GM21576 (cell line): Measurements from ENCODE around the gene PNKD.
"Not testable (repeated sequence)": the region's sequence is repeated elsewhere in the genome, so short reads cannot be mapped to it uniquely, and the experiment has no call there.

Experiments
- ATAC-seq: cut with Tn5 transposase; IDR thresholded peaks from one replicate; pipeline ENCODE4 v1.9.1; 2021; ENCODE audit warnings: mild to moderate bottlenecking, moderate library complexity; ENCODE audit not compliant: unreplicated experiment

Gene PNKD

DNA sequence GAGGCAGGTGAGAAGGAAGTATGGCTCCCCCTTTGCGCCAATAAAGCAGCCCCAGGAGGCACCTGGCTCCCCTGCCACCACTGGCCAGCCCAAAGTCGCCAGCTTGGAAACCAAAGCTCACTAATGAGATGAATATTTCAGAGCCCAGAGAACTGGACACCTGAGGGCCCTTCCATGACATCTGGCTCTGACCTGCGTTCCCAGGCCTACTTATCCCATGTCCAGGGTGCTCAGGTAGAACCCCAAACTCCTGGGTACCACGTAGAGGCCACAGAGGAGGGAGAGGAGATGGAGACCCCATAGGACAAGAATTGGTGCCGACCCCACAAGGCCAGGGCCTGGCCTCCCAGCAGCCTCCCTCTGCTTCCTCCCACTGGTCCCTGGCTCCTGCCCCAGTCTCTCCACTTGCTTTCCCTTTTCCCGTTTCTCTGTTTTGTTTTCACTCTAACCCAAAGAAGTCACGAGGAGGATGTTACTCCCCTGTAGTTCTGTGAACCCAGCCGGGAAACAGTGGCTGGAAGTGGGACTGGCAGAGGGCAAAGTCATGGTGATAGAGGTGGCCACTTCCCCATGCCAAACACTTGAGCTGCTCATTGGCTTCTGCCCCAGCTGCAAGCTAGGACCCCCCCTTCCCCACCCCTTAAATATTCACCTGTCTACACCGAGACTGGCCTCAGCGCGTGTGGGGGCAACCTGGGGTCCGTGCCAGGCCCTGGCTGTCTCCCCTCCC, 21.2 kb downstream of the PNKD start:
- no peak for ATAC-seq

- ATAC-seq, result peak; percentile 61
Measured at GRCh38 chr2:218292048-218293014, 22.0 kb downstream of the PNKD start, which contains the start of gene TMBIM1. TSS of gene TMBIM1 (minus strand) at chr2:218292503. CDS start at chr2:218282141, 10,362 bp downstream.

GRCh38 chr2:218293715-218294429, 23.6 kb downstream of the PNKD start:
- ATAC-seq, result no peak

DNA sequence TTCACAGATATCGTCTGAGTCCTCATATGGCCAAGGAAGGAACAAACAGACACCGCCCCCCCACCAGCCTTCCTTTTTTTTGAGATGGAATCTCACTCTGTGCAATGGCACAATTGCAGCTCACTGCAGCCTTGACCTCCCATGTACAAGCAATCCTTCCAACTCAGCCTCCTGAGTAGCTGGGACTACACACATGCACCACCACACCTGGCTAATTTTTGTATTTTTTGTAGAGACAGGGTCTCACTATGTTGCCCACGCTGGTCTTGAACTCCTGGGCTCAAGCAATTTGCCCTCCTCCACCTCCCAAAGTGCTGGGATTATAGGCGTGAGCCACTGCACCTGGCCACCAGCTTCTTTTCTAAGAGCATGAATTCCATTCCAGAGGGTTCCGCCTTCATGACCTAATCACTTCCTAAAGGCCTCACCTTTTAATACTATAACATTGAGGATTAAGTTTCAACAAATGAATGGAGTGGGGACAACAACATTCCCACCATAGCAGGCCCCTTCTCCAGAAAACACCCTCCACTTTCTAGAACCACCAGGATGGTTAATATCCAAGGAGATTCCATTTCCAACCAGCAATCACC, 24.2 kb downstream of the PNKD start:
- no peak for ATAC-seq

GRCh38 chr2:218295029-218295428, 24.7 kb downstream of the PNKD start:
- ATAC-seq, result no peak

- no peak for ATAC-seq
Measured at GRCh38 chr2:218296200-218296599, 25.9 kb downstream of the PNKD start.

GRCh38 chr2:218296847-218297246, 26.5 kb downstream of the PNKD start:
- no peak for ATAC-seq

- no peak for ATAC-seq
Measured at GRCh38 chr2:218298314-218298875, 28.1 kb downstream of the PNKD start.

GRCh38 chr2:218300141-218300540, 29.8 kb downstream of the PNKD start:
- no peak for ATAC-seq

- ATAC-seq, result peak; percentile 85
Measured at GRCh38 chr2:218301176-218301819, 31.0 kb downstream of the PNKD start.

GRCh38 chr2:218305383-218305782, 35.1 kb downstream of the PNKD start:
- no peak for ATAC-seq

DNA sequence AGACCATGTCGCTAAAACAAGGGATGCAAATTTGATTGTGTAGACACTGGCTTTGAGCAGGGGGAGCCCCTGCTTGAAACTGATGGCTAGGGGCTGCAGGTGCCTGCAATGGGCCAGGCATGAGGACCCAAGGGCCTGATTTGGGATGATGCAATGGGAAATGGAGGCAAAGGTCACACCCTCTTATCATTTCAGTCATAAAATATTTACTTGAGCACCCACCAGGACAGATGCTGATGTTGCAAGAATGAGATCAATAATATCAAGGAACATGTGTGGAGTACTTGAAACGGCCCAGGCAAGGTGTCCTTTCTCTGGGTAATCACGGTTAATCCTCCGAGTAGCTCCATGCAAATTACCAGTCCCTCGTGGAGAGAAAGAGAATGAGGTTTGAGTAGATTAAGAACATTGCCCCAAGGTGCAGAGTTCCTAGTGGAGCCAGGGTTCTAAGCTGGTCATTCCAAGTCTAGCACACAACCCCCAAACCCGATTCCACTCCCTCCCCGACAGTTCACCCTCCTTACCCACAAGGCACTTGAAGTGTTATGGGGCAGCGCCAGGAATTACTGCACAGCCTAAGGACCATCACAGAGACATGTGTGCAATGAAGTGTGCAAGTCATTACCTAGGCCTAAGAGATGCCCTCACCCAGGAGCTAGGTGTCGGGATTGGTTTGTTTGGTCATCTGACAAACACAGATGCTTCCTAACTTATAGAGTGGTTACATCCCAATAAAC, 36.0 kb downstream of the PNKD start:
- ATAC-seq, result no peak

DNA sequence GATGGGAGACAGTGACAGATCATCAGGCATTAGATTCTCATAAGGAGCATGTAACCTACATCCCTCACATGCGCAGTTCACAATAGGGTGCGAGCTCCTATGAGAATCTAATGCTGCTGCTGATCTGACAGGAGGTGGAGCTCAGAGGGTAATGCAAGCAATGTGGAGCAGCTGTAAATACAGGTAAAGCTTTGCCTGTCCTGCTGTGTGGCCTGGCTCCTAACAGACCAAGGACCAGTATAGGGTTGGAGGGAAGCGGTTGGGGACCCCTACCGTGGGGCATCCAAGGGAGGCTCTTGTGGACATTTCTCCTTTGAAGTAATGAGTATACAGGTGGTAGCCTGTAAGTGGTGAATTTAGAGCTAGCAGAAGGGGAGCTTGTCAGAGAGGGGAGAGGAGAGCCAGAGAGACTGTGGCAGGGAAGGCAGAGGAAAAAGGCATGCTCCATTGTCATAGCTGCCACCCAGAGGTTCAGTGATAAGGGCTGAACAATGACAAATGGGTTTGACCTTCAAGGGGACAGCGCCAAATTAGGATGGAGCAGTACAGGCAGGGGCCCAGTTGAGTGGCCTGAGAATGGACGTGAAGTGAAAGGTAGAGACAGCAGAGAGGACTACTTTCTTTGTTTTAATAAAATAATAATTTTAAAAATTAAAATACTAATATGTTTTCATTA, 37.2 kb downstream of the PNKD start:
- ATAC-seq, result no peak

GRCh38 chr2:218310853-218311540, 40.7 kb downstream of the PNKD start:
- ATAC-seq, result no peak

DNA sequence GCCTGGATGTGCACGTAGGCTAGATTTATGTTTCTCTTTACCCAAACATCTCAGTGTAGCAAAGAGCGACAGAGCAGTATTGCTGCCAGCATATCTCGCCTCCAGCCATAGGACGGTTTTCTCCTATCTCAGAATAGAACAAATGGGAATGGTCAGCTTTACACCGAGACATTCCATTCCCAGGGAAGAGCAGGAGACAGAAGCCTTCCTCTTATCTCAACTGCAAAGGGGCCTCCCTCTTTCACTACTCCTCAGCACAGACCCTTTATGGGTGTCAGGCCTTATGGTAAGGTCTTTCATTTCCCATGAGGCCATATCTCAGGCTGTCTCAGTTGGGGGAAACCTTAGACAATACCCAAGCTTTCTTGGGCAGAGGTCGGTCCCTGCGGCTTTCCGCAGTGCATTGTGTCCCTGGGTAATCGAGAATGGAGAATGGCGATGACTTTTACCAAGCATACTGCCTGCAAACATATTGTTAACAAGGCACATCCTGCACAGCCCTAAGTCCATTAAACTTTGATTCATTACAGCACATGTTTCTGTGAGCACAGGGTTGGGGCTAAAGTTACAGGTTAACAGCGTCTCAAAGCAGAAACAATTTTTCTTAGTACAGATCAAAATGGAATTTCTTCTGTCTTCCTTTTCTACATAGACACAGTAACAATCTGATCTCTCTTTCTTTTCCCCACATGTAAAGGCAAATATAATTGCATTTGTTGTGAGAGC, 41.4 kb downstream of the PNKD start:
- not testable (repeated sequence) for ATAC-seq

DNA sequence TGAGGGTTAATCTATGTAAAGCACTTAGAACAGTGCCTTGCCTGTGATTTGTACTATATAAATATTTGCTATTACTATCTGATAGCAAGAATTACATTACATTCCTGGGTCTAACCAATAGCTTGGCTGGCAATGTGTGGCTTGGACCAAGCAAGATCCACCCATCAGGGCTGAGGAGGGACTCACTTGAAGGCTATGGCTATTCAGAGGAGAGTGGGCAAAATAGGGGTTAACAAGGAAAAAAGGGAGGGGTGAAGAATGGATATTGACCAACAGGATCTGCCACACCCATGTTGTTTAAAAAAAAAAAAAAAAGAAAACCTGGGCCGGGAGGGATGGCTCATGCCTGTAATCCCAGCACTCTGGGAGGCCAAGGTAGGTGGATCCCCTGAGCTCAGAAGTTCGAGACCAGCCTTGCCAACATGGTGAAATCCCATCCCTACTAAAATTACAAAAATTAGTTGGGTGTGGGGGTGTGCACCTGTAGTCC, 42.0 kb downstream of the PNKD start:
- no peak for ATAC-seq

DNA sequence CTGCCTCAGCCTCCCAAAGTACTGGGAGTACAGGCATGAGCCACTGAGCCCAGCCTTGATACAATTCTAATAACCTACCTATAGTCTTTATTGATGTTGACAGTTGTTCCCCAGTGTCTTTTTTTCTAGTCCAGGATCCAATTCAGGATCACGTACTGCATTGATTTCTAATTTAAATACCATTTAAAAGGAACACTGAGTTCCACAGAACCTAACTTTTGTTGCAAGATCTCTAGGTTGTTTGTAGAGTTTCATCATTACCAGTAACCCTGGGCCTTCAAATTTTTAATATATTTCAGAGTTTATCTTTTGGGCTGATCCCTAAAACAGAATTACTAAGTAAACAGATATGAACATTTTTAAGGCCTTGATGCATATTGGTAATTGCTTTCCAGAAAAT, 43.0 kb downstream of the PNKD start:
- ATAC-seq, result no peak
